CD8-positive, alpha-beta memory T cell (primary cell): ENCODE results near the gene SPOPL. TPM values are rescaled to one million over a fixed set of nuclear protein-coding genes. Genes with fewer than 3 reads are reported as not detected.

Experiments
- CTCF ChIA-PET: fragments of 350-600 bp; sonication (Branson Sonifier 250); formaldehyde crosslinking; loops from one replicate; lab custom pipeline; 2021; ENCODE audit warnings: antibody characterized with exemption; lab: Charles Lee
- POLR2A ChIA-PET: fragments of 350-600 bp; sonication (Branson Sonifier 250); formaldehyde crosslinking; loops from one replicate; lab custom pipeline; 2021; ENCODE audit warnings: antibody characterized with exemption; lab: Charles Lee
- DNase-seq, 5 donors: peaks; one replicate each; pipeline versions ENCODE4 v3.0.0 to v3.0.0-alpha.2; 2020 to 2022; ENCODE audit warnings: mixed read lengths in 1 of 5
- H3K27ac ChIP-seq: one replicate; pipeline ENCODE4 v1.7.0; 2013; ENCODE audit warnings: low read depth, mild to moderate bottlenecking, low read length, moderate library complexity
- H3K27me3 ChIP-seq: 2 replicates; pipeline ENCODE4 v1.7.0; 2013; ENCODE audit warnings: low read length, mild to moderate bottlenecking; ENCODE audit not compliant: insufficient read depth, poor library complexity, severe bottlenecking
- H3K36me3 ChIP-seq: 2 replicates; pipeline ENCODE4 v1.7.0; 2013; ENCODE audit warnings: mild to moderate bottlenecking, low read length, moderate library complexity; ENCODE audit not compliant: insufficient read depth
- H3K4me1 ChIP-seq: 2 replicates; pipeline ENCODE4 v1.7.0; 2013; ENCODE audit warnings: mild to moderate bottlenecking, low read length, moderate library complexity; ENCODE audit not compliant: insufficient read depth
- H3K4me3 ChIP-seq: 2 replicates; pipeline ENCODE4 v1.7.0; 2013; ENCODE audit warnings: mild to moderate bottlenecking, low read length
- H3K9me3 ChIP-seq: 2 replicates; pipeline ENCODE4 v1.7.0; 2013; ENCODE audit warnings: mild to moderate bottlenecking, low read length
- H3K27ac Mint-ChIP-seq, 8 donors: one replicate each; pipeline ENCODE4 v1.8.0; 2020 to 2021; ENCODE audit warnings: mixed read lengths in 8 of 8, mild to moderate bottlenecking in 6 of 8, inconsistent platforms in 3 of 8, moderate library complexity in 3 of 8
- H3K27me3 Mint-ChIP-seq, 2 donors: one replicate each; pipeline ENCODE4 v1.8.0; 2020 to 2021; ENCODE audit warnings: mixed read lengths in 2 of 2, mild to moderate bottlenecking in 1 of 2, moderate library complexity in 1 of 2
- H3K36me3 Mint-ChIP-seq, 3 donors: one replicate each; pipeline ENCODE4 v1.8.0; 2020 to 2021; ENCODE audit warnings: mixed read lengths in 3 of 3, inconsistent platforms in 1 of 3, mild to moderate bottlenecking in 1 of 3
- H3K4me1 Mint-ChIP-seq, 3 donors: one replicate each; pipeline ENCODE4 v1.8.0; 2020 to 2021; ENCODE audit warnings: mixed read lengths in 3 of 3, inconsistent platforms in 1 of 3, mild to moderate bottlenecking in 1 of 3
- H3K4me3 Mint-ChIP-seq, 7 donors: one replicate each; pipeline ENCODE4 v1.8.0; 2020 to 2021; ENCODE audit warnings: mixed read lengths in 7 of 7, mild to moderate bottlenecking in 6 of 7, moderate library complexity in 4 of 7, inconsistent platforms in 2 of 7
- H3K9me3 Mint-ChIP-seq, 5 donors: one replicate each; pipeline ENCODE4 v1.8.0; 2020 to 2022; ENCODE audit warnings: mixed read lengths in 5 of 5, mild to moderate bottlenecking in 3 of 5, moderate library complexity in 2 of 5, inconsistent platforms in 1 of 5
- polyA plus RNA-seq: library from polyadenylated mRNA; unstranded; fragments of 300-500 nt; fragmentation: Illumina TruSeq; gene quantifications from one replicate; pipeline ENCODE4 v1.2.3, GENCODE V29; 2021
- total RNA-seq, 2 experiments: library from RNA; stranded (reverse); gene quantifications; one replicate each; pipeline ENCODE4 v1.2.3, GENCODE V29; 2021

SPOPL gene
- total and polyA plus RNA-seq, 3 experiments from 2014 or later, result 2.4 to 16.9 (median 16.1) TPM

- peaks cover 21 to 65% (median 34%) of the 10 kb centered on the region in 3 donors for H3K36me3 Mint-ChIP-seq
- ChIA-PET POLR2A (interaction anchor here (0.6 kb wide), 1 partner anchor 433 kb away, joined by 3 read pairs; no protein-coding TSS in a partner anchor), CTCF (no interaction called here)
- no peaks in the 10 kb centered on the region for H3K9me3 ChIP-seq
- H3K4me1 Mint-ChIP-seq, result no peaks in the 10 kb centered on the region
- H3K36me3 ChIP-seq, result peaks cover 5% of the 10 kb centered on the region
- no peak overlapping the region for H3K4me3 Mint-ChIP-seq
- H3K9me3 Mint-ChIP-seq, result no peaks in the 10 kb centered on the region
- no peak for DNase-seq
- H3K4me1 ChIP-seq, result no peaks in the 10 kb centered on the region
- H3K27me3 ChIP-seq, result no peaks in the 10 kb centered on the region
- H3K27me3 Mint-ChIP-seq, result no peaks in the 10 kb centered on the region
- no peak overlapping the region for H3K27ac Mint-ChIP-seq
- H3K27ac ChIP-seq, result no peak overlapping the region
- H3K4me3 ChIP-seq, result no peak overlapping the region
These were observed 58.1 kb downstream of the SPOPL start for GRCh38 chr2:138559641-138560040.

DNA sequence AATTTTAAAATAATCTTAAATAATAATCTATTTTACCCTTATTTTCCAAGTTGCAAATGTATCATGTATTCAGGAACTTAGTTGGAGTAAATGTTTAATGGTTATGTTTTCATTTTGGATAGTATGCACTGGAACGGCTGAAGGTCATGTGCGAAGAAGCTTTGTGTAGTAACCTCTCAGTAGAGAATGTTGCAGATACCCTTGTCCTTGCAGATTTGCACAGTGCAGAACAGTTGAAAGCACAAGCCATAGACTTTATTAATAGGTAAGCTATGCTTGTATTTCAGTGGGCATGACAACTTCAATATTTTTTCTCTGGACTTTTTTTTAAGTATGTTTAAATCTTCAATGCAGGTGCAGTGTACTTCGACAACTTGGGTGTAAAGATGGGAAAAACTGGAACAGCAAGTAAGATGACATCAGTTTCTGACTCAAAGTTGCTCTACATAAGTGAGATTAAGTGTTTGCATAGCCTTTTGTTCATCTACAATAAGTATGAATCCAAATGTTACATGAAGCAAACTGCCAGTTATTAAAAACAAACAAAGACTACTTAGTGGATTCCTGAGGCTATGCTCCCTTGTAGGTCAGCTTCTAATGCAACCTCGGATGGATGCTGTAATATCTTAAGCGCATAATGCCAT lies 63.1 kb downstream of the SPOPL start:
- no peaks in the 10 kb centered on the region for H3K9me3 ChIP-seq
- H3K27ac ChIP-seq, result no peak overlapping the region
- Mint-ChIP-seq H3K4me3 (no peak overlapping the region), H3K27ac (peak overlapping the region in 1 of 8 donors; percentile 32), H3K27me3 (no peaks in the 10 kb centered on the region), H3K4me1 (no peaks in the 10 kb centered on the region), H3K9me3 (no peaks in the 10 kb centered on the region), H3K36me3 (peaks cover 21 to 60% (median 27%) of the 10 kb centered on the region in 3 donors)
- H3K36me3 ChIP-seq, result peaks cover 5% of the 10 kb centered on the region
- CTCF ChIA-PET, result no interaction called here
- H3K4me1 ChIP-seq, result no peaks in the 10 kb centered on the region
- no peak overlapping the region for H3K4me3 ChIP-seq
- H3K27me3 ChIP-seq, result no peaks in the 10 kb centered on the region
- no peak for DNase-seq
- POLR2A ChIA-PET, result no interaction called here

- Mint-ChIP-seq H3K4me1 (no peaks in the 10 kb centered on the region), H3K4me3 (no peak overlapping the region), H3K36me3 (peaks cover 24 to 60% (median 26%) of the 10 kb centered on the region in 3 donors), H3K9me3 (no peaks in the 10 kb centered on the region), H3K27me3 (no peaks in the 10 kb centered on the region), H3K27ac (no peak overlapping the region)
- Histone ChIP-seq H3K27ac (no peak overlapping the region), H3K27me3 (no peaks in the 10 kb centered on the region), H3K36me3 (peaks cover 5% of the 10 kb centered on the region), H3K4me1 (no peaks in the 10 kb centered on the region), H3K9me3 (no peaks in the 10 kb centered on the region), H3K4me3 (no peak overlapping the region)
- CTCF ChIA-PET, result no interaction called here
- POLR2A ChIA-PET, result no interaction called here
- no peak for DNase-seq
These were observed 63.6 kb downstream of the SPOPL start for GRCh38 chr2:138565230-138565598.

DNA sequence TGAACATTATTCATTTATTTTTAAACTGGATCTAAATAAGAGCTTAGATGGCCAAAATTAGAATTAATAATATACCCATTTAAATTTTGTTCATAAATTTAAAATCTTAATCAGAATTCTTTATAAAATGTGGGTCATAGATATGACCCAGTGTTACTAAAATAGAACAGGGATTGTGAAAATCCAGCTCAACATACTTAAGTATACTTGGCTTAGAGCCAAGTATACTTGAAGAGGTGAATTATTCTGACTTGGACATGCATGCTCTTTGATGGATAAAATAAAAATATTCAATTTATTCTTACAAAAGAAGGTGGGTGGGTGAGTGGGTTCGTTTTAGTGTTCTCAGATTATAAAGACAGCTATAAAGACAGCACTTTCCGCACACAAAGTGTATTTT lies 70.7 kb downstream of the SPOPL start:
- Mint-ChIP-seq H3K4me1 (no peaks in the 10 kb centered on the region), H3K9me3 (peaks cover 0 to 9% (median 0%) of the 10 kb centered on the region in 5 donors), H3K27me3 (no peaks in the 10 kb centered on the region), H3K36me3 (peaks cover 37 to 57% (median 44%) of the 10 kb centered on the region in 3 donors), H3K4me3 (no peak overlapping the region), H3K27ac (no peak overlapping the region)
- no peak for DNase-seq
- Histone ChIP-seq H3K4me1 (no peaks in the 10 kb centered on the region), H3K36me3 (no peaks in the 10 kb centered on the region), H3K27ac (no peak overlapping the region), H3K27me3 (no peaks in the 10 kb centered on the region), H3K9me3 (no peaks in the 10 kb centered on the region), H3K4me3 (no peak overlapping the region)
- CTCF ChIA-PET, result no interaction called here
- POLR2A ChIA-PET, result no interaction called here

- Histone ChIP-seq H3K4me3 (no peak overlapping the region), H3K27me3 (no peaks in the 10 kb centered on the region), H3K4me1 (no peaks in the 10 kb centered on the region), H3K9me3 (no peaks in the 10 kb centered on the region), H3K27ac (no peak overlapping the region), H3K36me3 (no peaks in the 10 kb centered on the region)
- peaks cover 2 to 24% (median 6%) of the 10 kb centered on the region in 5 donors for H3K9me3 Mint-ChIP-seq
- no peaks in the 10 kb centered on the region for H3K4me1 Mint-ChIP-seq
- H3K27me3 Mint-ChIP-seq, result no peaks in the 10 kb centered on the region
- no peak overlapping the region for H3K27ac Mint-ChIP-seq
- ChIA-PET POLR2A (no interaction called here), CTCF (no interaction called here)
- peaks cover 44 to 67% (median 61%) of the 10 kb centered on the region in 3 donors for H3K36me3 Mint-ChIP-seq
- H3K4me3 Mint-ChIP-seq, result no peak overlapping the region
- DNase-seq, result no peak
These were observed 75.5 kb downstream of the SPOPL start for GRCh38 chr2:138577066-138577465.

DNA sequence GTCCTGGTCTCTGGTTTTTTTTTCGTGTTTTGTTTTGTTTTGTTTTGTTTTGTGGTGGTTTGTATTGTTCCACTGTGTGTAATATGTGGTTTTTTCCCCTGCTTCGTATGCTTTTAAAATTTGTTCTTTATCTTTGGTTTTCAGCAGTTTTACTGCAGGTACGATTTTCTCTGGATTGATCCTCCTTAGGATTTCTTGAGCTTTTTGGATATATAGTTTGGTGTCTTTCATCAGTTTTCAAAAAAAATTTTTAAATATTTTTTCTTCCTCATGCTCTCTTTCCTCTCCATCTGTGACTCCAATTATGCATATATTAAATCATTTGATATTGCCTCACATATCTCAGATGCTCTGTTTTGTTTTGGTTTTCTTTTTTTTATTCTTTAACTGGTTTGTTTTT lies 78.0 kb downstream of the SPOPL start:
- Histone ChIP-seq H3K27me3 (no peaks in the 10 kb centered on the region), H3K27ac (no peak overlapping the region), H3K9me3 (no peaks in the 10 kb centered on the region), H3K4me3 (no peak overlapping the region), H3K4me1 (no peaks in the 10 kb centered on the region), H3K36me3 (no peaks in the 10 kb centered on the region)
- H3K4me3 Mint-ChIP-seq, result no peak overlapping the region
- peaks cover 2 to 20% (median 6%) of the 10 kb centered on the region in 5 donors for H3K9me3 Mint-ChIP-seq
- no peaks in the 10 kb centered on the region for H3K4me1 Mint-ChIP-seq
- DNase-seq, result no peak
- H3K27ac Mint-ChIP-seq, result peak overlapping the region in 1 of 8 donors; percentile 73
- ChIA-PET CTCF (interaction anchor here (0.7 kb wide), 1 partner anchor 12 kb away, joined by 3 read pairs; no protein-coding TSS in a partner anchor), POLR2A (no interaction called here)
- H3K36me3 Mint-ChIP-seq, result peaks cover 34 to 64% (median 56%) of the 10 kb centered on the region in 3 donors
- no peaks in the 10 kb centered on the region for H3K27me3 Mint-ChIP-seq

DNA sequence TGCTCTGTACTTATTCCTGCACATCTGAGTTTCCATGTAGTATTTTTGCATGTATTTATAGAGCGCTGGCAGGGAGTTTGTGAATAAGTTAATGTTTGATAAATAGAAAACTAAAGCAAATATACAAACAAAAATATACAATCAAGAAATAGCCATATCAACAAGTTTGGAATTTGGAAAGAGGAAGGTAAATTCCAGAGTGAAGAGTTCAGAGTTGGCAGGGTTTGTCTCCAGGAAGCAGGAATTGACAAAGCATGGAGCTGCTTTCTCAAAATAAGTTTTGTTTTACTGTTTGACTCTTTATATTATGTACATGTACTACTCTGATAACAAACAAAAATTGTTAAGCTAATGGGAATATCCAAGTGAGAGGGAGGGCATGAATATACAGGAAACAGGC lies 80.3 kb downstream of the SPOPL start:
- no peak for DNase-seq
- H3K4me1 ChIP-seq, result no peaks in the 10 kb centered on the region
- no peaks in the 10 kb centered on the region for H3K27me3 Mint-ChIP-seq
- no peaks in the 10 kb centered on the region for H3K9me3 ChIP-seq
- peaks cover 2 to 14% (median 6%) of the 10 kb centered on the region in 5 donors for H3K9me3 Mint-ChIP-seq
- no peak overlapping the region for H3K4me3 ChIP-seq
- no peaks in the 10 kb centered on the region for H3K27me3 ChIP-seq
- no peaks in the 10 kb centered on the region for H3K4me1 Mint-ChIP-seq
- ChIA-PET POLR2A (no interaction called here), CTCF (no interaction called here)
- no peaks in the 10 kb centered on the region for H3K36me3 ChIP-seq
- peaks cover 26 to 58% (median 42%) of the 10 kb centered on the region in 3 donors for H3K36me3 Mint-ChIP-seq
- H3K4me3 Mint-ChIP-seq, result no peak overlapping the region
- H3K27ac ChIP-seq, result no peak overlapping the region
- H3K27ac Mint-ChIP-seq, result no peak overlapping the region

- Histone ChIP-seq H3K9me3 (no peaks in the 10 kb centered on the region), H3K27ac (no peak overlapping the region), H3K4me3 (no peak overlapping the region), H3K36me3 (no peaks in the 10 kb centered on the region), H3K4me1 (no peaks in the 10 kb centered on the region), H3K27me3 (no peaks in the 10 kb centered on the region)
- H3K27me3 Mint-ChIP-seq, result no peaks in the 10 kb centered on the region
- peaks cover 3 to 18% (median 14%) of the 10 kb centered on the region in 3 donors for H3K36me3 Mint-ChIP-seq
- CTCF ChIA-PET, result no interaction called here
- no peaks in the 10 kb centered on the region for H3K9me3 Mint-ChIP-seq
- no peaks in the 10 kb centered on the region for H3K4me1 Mint-ChIP-seq
- POLR2A ChIA-PET, result no interaction called here
- no peak overlapping the region for H3K27ac Mint-ChIP-seq
- H3K4me3 Mint-ChIP-seq, result no peak overlapping the region
- no peak for DNase-seq
These were observed 88.1 kb downstream of the SPOPL start for GRCh38 chr2:138589663-138590062.
